PC-9 (cell line): ENCODE data around the gene AKR7A2.

ENCODE experiments used
- EZH2 ChIP-seq: fragments of 200-600 bp; sonication (generic); IDR thresholded peaks from 2 replicates; pipeline ENCODE4 v1.8.0; 2017; ENCODE audit warnings: antibody characterized with exemption, low read depth
- TF ChIP-seq, protein P1 (sequence below): fragments of 200-600 bp; sonication (generic); conservative IDR thresholded peaks from 2 replicates; pipeline ENCODE4 v1.6.1; 2017; ENCODE audit warnings: mixed run types, antibody characterized with exemption, mild to moderate bottlenecking, moderate library complexity

DNA sequence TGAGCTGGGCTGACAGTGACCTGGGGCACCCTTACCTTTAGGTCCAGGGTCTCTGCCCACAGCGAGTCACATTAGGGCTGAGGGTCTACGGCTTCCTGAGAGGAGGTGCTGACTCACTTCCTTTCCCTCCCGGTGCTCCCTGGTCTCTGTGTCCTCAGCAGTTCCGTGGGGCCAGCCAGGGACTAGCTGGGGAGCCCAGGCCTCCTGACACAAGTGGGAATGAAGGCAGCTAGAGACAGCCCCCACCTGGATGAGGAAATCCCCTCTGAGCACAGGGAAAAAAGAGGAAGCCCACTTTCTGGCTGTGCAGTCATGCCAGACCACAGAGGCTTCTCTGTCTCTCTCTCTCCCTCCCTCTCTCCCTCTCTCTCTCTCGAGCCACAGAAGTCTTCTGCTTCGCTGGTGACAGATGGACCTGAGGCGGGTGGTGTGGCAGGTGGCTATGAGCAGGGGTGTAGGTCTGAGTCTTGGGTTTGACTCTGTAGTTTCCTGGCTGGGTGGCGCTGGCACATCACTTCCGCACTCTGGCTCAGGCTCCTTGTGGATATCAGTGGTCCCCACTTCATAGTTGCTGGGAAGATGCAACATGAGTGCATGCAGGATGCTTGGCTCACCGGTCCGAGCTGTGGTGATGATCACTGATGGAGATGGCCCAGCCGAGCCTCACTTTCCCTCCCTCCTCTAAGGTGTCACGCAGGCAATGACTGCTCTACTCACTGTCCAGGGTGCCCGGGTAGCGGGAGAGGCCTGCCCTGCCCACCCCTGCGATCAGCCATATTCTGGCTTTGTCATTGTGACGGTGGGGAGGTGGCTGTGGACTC, 3.6 kb upstream of the AKR7A2 start:
- TF ChIP-seq, protein P1, sequence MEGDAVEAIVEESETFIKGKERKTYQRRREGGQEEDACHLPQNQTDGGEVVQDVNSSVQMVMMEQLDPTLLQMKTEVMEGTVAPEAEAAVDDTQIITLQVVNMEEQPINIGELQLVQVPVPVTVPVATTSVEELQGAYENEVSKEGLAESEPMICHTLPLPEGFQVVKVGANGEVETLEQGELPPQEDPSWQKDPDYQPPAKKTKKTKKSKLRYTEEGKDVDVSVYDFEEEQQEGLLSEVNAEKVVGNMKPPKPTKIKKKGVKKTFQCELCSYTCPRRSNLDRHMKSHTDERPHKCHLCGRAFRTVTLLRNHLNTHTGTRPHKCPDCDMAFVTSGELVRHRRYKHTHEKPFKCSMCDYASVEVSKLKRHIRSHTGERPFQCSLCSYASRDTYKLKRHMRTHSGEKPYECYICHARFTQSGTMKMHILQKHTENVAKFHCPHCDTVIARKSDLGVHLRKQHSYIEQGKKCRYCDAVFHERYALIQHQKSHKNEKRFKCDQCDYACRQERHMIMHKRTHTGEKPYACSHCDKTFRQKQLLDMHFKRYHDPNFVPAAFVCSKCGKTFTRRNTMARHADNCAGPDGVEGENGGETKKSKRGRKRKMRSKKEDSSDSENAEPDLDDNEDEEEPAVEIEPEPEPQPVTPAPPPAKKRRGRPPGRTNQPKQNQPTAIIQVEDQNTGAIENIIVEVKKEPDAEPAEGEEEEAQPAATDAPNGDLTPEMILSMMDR = no peak
- TF ChIP-seq EZH2 = no peak
